Panc1 (cell line): ENCODE results near the gene SGK1. TPM values are rescaled to one million over a fixed set of nuclear protein-coding genes. Genes with fewer than 3 reads are reported as not detected.
A peak's percentile ranks its signal among the peaks of the same experiment; 100 is the strongest.

Source experiments
- ATAC-seq: fragments of 200-7000 bp; cut with Tn5 transposase; 2 replicates; pipeline ENCODE4 v1.9.1; 2020; ENCODE audit warnings: mild to moderate bottlenecking, moderate library complexity
- BruUV-seq: library from RNA; stranded (reverse); fragments of 400-500 nt; replicated peaks from 2 replicates; lab custom pipeline; 2021; lab: Mats Ljungman, UMichigan
- CTCF ChIA-PET: fragments of 300-600 bp; sonication (Branson Sonifier 250); formaldehyde crosslinking; loops from one replicate; lab custom pipeline; 2022; ENCODE audit warnings: antibody characterized with exemption; lab: Charles Lee
- POLR2A ChIA-PET: fragments of 300-600 bp; sonication (Branson Sonifier 250); formaldehyde crosslinking; loops from one replicate; lab custom pipeline; 2022; ENCODE audit warnings: antibody characterized with exemption; lab: Charles Lee
- DNase-seq: peaks from one replicate; pipeline ENCODE4 v3.0.0-alpha.2; 2010; ENCODE audit warnings: low read depth, low spot score
- H3K27ac ChIP-seq: 2 replicates; pipeline ENCODE4 v1.5.1; 2011; ENCODE audit warnings: mild to moderate bottlenecking, low read length, inconsistent platforms
- H3K27me3 ChIP-seq: fragments of 200-500 bp; sonication (Bioruptor generic); 2 replicates; pipeline ENCODE4 v1.6.0; 2014; ENCODE audit warnings: low read length, inconsistent platforms; ENCODE audit not compliant: control insufficient read depth, insufficient read depth
- H3K36me3 ChIP-seq: fragments of 200-500 bp; sonication (Bioruptor generic); 2 replicates; pipeline ENCODE4 v1.5.1; 2014; ENCODE audit warnings: inconsistent platforms, mild to moderate bottlenecking, low read length, moderate library complexity; ENCODE audit not compliant: control insufficient read depth, insufficient read depth
- H3K4me1 ChIP-seq: 2 replicates; pipeline ENCODE4 v1.5.1; 2011; ENCODE audit warnings: inconsistent platforms, mild to moderate bottlenecking, low read length, moderate library complexity; ENCODE audit not compliant: control insufficient read depth, insufficient read depth
- H3K4me3 ChIP-seq, 2 experiments: 2 replicates each; pipeline ENCODE4 v1.5.1; 2011 to 2012; ENCODE audit warnings: low read depth in 2 of 2, low read length in 2 of 2, mild to moderate bottlenecking in 2 of 2, inconsistent platforms in 1 of 2, moderate library complexity in 1 of 2
- H3K9me3 ChIP-seq: fragments of 200-500 bp; sonication (Bioruptor generic); 2 replicates; pipeline ENCODE4 v1.5.1; 2014; ENCODE audit warnings: low read depth, mild to moderate bottlenecking, inconsistent platforms, low read length, moderate library complexity; ENCODE audit not compliant: control insufficient read depth, insufficient read depth
- POLR2AphosphoS5 ChIP-seq: IDR thresholded peaks from 2 replicates; pipeline ENCODE4 v1.6.1; 2012; ENCODE audit warnings: mild to moderate bottlenecking, low read depth, low read length, moderate library complexity
- SIN3A ChIP-seq: IDR thresholded peaks from 2 replicates; pipeline ENCODE4 v1.6.1; 2012; ENCODE audit warnings: low read depth, mild to moderate bottlenecking, low read length, moderate library complexity, borderline replicate concordance; ENCODE audit not compliant: insufficient read depth
- TCF7L2 ChIP-seq: IDR thresholded peaks from 2 replicates; pipeline ENCODE4 v1.6.1; 2011; ENCODE audit warnings: mild to moderate bottlenecking, low read depth, low read length, inconsistent platforms
- in situ Hi-C: cut with HindIII; loops from 2 replicates; pipeline ENCODE4 v1.10.0; 2016; ENCODE audit warnings: low sequenced_read_pairs, low pct_unique_long_range_greater_than_20kb
- intact Hi-C: fragments of 100-400 bp; cut with micrococcal nuclease; formaldehyde crosslinking; loops from one replicate; pipeline ENCODE4 v1.10.0; 2022; ENCODE audit not compliant: unreplicated experiment
- total RNA-seq: library from RNA; stranded (reverse); gene quantifications from one replicate; pipeline ENCODE4 v1.2.1, GENCODE V29; 2021; ENCODE audit not compliant: unreplicated experiment
- TF ChIP-seq, protein P1 (sequence below), 2 experiments: IDR thresholded peaks; 2 replicates each; pipeline ENCODE4 v1.6.1; 2011 to 2012; ENCODE audit warnings: low read depth in 2 of 2, control low read depth in 1 of 2, low read length in 1 of 2, mild to moderate bottlenecking in 1 of 2, moderate library complexity in 1 of 2; ENCODE audit not compliant: insufficient read depth in 1 of 2
- TF ChIP-seq, protein P2 (sequence below): fragments of 450-650 bp; IDR thresholded peaks from 2 replicates; pipeline ENCODE4 v1.5.1; 2017; ENCODE audit warnings: mild to moderate bottlenecking

The SGK1 gene
- total RNA-seq, 1 experiment from 2014 or later: 7.5 TPM

DNA sequence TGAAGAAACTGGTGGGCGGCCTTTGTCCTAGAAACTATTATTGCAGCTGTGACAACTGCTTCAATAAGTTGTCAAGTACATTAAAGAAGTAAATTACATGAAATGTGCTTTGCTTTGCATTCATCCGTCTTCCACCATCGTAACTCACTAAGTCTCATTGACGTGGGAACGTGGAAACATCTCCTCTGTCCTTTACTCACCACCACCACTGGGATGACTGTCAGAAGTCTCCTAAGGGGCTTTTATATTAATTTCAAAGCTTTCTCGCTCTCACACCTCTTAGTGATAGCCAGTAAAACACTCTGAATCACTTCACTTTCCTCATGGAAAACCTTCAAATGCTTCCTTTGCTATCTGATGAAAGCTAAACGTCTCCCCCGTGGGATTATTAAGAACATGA is 153.6 kb downstream of the SGK1 start:
- Histone ChIP-seq H3K4me1 (no peaks in the 10 kb centered on the region), H3K27me3 (no peaks in the 10 kb centered on the region), H3K4me3 (no peak overlapping the region), H3K9me3 (no peaks in the 10 kb centered on the region), H3K36me3 (no peaks in the 10 kb centered on the region), H3K27ac (no peak overlapping the region)
- POLR2A ChIA-PET: no interaction called here
- no TSS peak for BruUV-seq
- in situ Hi-C loops: no loop called here
- intact Hi-C loops: no loop called here
- no peak for TF ChIP-seq POLR2AphosphoS5
- no peak for TF ChIP-seq TCF7L2
- ATAC-seq: no peak
- DNase-seq: no peak
- CTCF ChIA-PET: interaction anchor here (0.6 kb wide), 1 partner anchor 742 kb away, joined by 4 read pairs; no protein-coding TSS in a partner anchor

DNA sequence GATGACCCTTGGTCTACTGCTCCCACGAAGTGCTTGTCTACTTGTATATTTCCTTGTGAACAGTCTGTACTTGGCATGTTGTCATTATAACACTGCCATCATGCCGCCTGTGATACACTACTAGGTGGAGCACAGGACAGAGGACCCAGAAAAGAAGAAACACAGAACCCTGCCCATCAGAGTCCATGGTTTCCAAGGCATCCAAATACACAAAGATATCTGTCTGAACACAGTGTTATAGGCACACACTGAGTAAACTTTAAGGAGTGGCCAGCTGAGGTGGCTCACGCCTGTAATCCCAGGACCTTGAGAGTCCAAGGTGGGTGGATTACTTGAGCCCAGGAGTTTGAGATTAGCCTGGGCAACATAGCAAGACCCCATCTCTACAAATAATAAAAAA is 155.0 kb downstream of the SGK1 start:
- H3K4me3 ChIP-seq: no peak overlapping the region
- no peak for ATAC-seq
- H3K27me3 ChIP-seq: no peaks in the 10 kb centered on the region
- no peak overlapping the region for H3K27ac ChIP-seq
- intact Hi-C loops: no loop called here
- ChIA-PET POLR2A (no interaction called here), CTCF (no interaction called here)
- TF ChIP-seq POLR2AphosphoS5 (no peak), TCF7L2 (no peak), SIN3A (no peak)
- TF ChIP-seq, protein P1, sequence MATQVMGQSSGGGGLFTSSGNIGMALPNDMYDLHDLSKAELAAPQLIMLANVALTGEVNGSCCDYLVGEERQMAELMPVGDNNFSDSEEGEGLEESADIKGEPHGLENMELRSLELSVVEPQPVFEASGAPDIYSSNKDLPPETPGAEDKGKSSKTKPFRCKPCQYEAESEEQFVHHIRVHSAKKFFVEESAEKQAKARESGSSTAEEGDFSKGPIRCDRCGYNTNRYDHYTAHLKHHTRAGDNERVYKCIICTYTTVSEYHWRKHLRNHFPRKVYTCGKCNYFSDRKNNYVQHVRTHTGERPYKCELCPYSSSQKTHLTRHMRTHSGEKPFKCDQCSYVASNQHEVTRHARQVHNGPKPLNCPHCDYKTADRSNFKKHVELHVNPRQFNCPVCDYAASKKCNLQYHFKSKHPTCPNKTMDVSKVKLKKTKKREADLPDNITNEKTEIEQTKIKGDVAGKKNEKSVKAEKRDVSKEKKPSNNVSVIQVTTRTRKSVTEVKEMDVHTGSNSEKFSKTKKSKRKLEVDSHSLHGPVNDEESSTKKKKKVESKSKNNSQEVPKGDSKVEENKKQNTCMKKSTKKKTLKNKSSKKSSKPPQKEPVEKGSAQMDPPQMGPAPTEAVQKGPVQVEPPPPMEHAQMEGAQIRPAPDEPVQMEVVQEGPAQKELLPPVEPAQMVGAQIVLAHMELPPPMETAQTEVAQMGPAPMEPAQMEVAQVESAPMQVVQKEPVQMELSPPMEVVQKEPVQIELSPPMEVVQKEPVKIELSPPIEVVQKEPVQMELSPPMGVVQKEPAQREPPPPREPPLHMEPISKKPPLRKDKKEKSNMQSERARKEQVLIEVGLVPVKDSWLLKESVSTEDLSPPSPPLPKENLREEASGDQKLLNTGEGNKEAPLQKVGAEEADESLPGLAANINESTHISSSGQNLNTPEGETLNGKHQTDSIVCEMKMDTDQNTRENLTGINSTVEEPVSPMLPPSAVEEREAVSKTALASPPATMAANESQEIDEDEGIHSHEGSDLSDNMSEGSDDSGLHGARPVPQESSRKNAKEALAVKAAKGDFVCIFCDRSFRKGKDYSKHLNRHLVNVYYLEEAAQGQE (IDR thresholded peaks at IDR 0.05; ENCODE audit: insufficient read depth in 1 of 2, low read depth in 2 of 2, low read length in 1 of 2): no peak
- TF ChIP-seq, protein P2, sequence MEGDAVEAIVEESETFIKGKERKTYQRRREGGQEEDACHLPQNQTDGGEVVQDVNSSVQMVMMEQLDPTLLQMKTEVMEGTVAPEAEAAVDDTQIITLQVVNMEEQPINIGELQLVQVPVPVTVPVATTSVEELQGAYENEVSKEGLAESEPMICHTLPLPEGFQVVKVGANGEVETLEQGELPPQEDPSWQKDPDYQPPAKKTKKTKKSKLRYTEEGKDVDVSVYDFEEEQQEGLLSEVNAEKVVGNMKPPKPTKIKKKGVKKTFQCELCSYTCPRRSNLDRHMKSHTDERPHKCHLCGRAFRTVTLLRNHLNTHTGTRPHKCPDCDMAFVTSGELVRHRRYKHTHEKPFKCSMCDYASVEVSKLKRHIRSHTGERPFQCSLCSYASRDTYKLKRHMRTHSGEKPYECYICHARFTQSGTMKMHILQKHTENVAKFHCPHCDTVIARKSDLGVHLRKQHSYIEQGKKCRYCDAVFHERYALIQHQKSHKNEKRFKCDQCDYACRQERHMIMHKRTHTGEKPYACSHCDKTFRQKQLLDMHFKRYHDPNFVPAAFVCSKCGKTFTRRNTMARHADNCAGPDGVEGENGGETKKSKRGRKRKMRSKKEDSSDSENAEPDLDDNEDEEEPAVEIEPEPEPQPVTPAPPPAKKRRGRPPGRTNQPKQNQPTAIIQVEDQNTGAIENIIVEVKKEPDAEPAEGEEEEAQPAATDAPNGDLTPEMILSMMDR: no peak
- no peak for DNase-seq
- H3K36me3 ChIP-seq: no peaks in the 10 kb centered on the region
- in situ Hi-C loops: no loop called here
- H3K9me3 ChIP-seq: no peaks in the 10 kb centered on the region
- no peaks in the 10 kb centered on the region for H3K4me1 ChIP-seq
- no TSS peak for BruUV-seq

DNA sequence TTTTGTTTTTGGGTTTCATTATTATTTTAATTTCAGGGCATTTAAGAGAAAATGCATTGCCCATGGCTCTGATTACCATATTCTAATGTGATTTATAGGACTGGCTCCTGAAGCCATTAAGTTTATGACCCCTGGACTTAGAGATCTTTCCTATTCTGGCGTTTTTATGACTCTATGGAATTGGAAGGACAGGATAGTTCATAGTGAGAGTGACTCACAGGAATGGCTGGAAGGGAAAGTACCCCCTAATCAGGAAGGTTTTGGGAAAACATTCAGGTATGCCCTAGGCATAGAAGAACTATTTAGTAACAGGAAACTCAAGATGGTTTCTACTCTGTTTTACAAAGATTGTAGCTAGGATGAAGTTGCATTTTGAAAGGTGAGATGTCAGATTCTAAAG is 156.9 kb downstream of the SGK1 start:
- Histone ChIP-seq H3K4me3 (no peak overlapping the region), H3K27ac (no peak overlapping the region), H3K36me3 (no peaks in the 10 kb centered on the region), H3K27me3 (no peaks in the 10 kb centered on the region), H3K4me1 (no peaks in the 10 kb centered on the region), H3K9me3 (no peaks in the 10 kb centered on the region)
- ATAC-seq (0 out of 2 replicates have a peak, but pooled peaks have one; percentile 42), DNase-seq (no peak)
- ChIA-PET POLR2A (no interaction called here), CTCF (no interaction called here)
- in situ Hi-C loops: no loop called here
- no TSS peak for BruUV-seq
- intact Hi-C loops: no loop called here
- no peak for TF ChIP-seq POLR2AphosphoS5
- TF ChIP-seq, protein P1 (IDR thresholded peaks at IDR 0.05; ENCODE audit: insufficient read depth in 1 of 2, low read depth in 2 of 2, low read length in 1 of 2): no peak
- TF ChIP-seq SIN3A: no peak
- TF ChIP-seq TCF7L2: no peak
- TF ChIP-seq, protein P2: no peak
